ENCODE results near the gene MRPS23. TPM values are rescaled to one million over a fixed set of nuclear protein-coding genes. Genes with fewer than 3 reads are reported as not detected.

Gene MRPS23
- total and polyA plus RNA-seq, 2 donors (not counting 1 experiment from before 2014, with no cell fraction given) = 27.9 to 40.0 TPM

- Histone ChIP-seq H3K9me3 (ENCODE audit: control insufficient read depth, insufficient read depth, low read depth, low read length) (no peaks in the 10 kb centered on the region), H4K20me1 (ENCODE audit: control insufficient read depth, extremely low read depth, insufficient read depth, low read length) (no peaks in the 10 kb centered on the region), H3K4me2 (ENCODE audit: extremely low read depth, insufficient read depth, low read length) (no peak overlapping the region), H3K27ac (ENCODE audit: insufficient read depth, low read length) (no peak overlapping the region), H2AFZ (ENCODE audit: low read length) (no peak overlapping the region), H3K4me3 (replicated peaks in 1 of 4; ENCODE audit: control extremely low read depth in 1 of 4, insufficient read depth in 1 of 4, low read depth in 3 of 4, low read length in 4 of 4) (no peak overlapping the region), H3K79me2 (ENCODE audit: control insufficient read depth, insufficient read depth, low read length) (no peaks in the 10 kb centered on the region), H3K4me1 (ENCODE audit: control insufficient read depth, extremely low read depth, insufficient read depth, low read length) (no peaks in the 10 kb centered on the region), H3K27me3 (ENCODE audit: control insufficient read depth, insufficient read depth, low read length) (peaks cover 12% of the 10 kb centered on the region), H3K9ac (ENCODE audit: insufficient read depth, low read length) (no peak overlapping the region), H3K36me3 (ENCODE audit: control insufficient read depth, insufficient read depth, low read length) (no peaks in the 10 kb centered on the region)
- no peak for TF ChIP-seq EZH2 (IDR thresholded peaks at IDR 0.05; ENCODE audit: low read length, missing control alignments)
- TF ChIP-seq, protein P1, sequence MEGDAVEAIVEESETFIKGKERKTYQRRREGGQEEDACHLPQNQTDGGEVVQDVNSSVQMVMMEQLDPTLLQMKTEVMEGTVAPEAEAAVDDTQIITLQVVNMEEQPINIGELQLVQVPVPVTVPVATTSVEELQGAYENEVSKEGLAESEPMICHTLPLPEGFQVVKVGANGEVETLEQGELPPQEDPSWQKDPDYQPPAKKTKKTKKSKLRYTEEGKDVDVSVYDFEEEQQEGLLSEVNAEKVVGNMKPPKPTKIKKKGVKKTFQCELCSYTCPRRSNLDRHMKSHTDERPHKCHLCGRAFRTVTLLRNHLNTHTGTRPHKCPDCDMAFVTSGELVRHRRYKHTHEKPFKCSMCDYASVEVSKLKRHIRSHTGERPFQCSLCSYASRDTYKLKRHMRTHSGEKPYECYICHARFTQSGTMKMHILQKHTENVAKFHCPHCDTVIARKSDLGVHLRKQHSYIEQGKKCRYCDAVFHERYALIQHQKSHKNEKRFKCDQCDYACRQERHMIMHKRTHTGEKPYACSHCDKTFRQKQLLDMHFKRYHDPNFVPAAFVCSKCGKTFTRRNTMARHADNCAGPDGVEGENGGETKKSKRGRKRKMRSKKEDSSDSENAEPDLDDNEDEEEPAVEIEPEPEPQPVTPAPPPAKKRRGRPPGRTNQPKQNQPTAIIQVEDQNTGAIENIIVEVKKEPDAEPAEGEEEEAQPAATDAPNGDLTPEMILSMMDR (conservative IDR thresholded peaks at IDR 0.05 in 1 of 2, IDR thresholded peaks at IDR 0.05 in 1 of 2; ENCODE audit: low read depth in 1 of 2, low read length in 2 of 2) = no peak
- DNase-seq (ENCODE audit: low read depth in 2 of 2) = no peak
Observed at GRCh38 chr17:57808882-57809281, 41.0 kb downstream of the MRPS23 start.

- Histone ChIP-seq H3K27me3 (ENCODE audit: control insufficient read depth, insufficient read depth, low read length) (peaks cover 12% of the 10 kb centered on the region), H3K27ac (ENCODE audit: insufficient read depth, low read length) (no peak overlapping the region), H3K36me3 (ENCODE audit: control insufficient read depth, insufficient read depth, low read length) (no peaks in the 10 kb centered on the region), H3K9me3 (ENCODE audit: control insufficient read depth, insufficient read depth, low read depth, low read length) (no peaks in the 10 kb centered on the region), H3K4me1 (ENCODE audit: control insufficient read depth, extremely low read depth, insufficient read depth, low read length) (no peaks in the 10 kb centered on the region), H3K4me3 (replicated peaks in 1 of 4; ENCODE audit: control extremely low read depth in 1 of 4, insufficient read depth in 1 of 4, low read depth in 3 of 4, low read length in 4 of 4) (no peak overlapping the region), H4K20me1 (ENCODE audit: control insufficient read depth, extremely low read depth, insufficient read depth, low read length) (no peaks in the 10 kb centered on the region), H3K4me2 (ENCODE audit: extremely low read depth, insufficient read depth, low read length) (no peak overlapping the region), H3K9ac (ENCODE audit: insufficient read depth, low read length) (no peak overlapping the region), H3K79me2 (ENCODE audit: control insufficient read depth, insufficient read depth, low read length) (no peaks in the 10 kb centered on the region), H2AFZ (ENCODE audit: low read length) (no peak overlapping the region)
- TF ChIP-seq, protein P1 (conservative IDR thresholded peaks at IDR 0.05 in 1 of 2, IDR thresholded peaks at IDR 0.05 in 1 of 2; ENCODE audit: low read depth in 1 of 2, low read length in 2 of 2) = no peak
- TF ChIP-seq EZH2 (IDR thresholded peaks at IDR 0.05; ENCODE audit: low read length, missing control alignments) = no peak
- DNase-seq (ENCODE audit: low read depth in 2 of 2) = no peak
Observed at GRCh38 chr17:57806167-57806830, 43.5 kb downstream of the MRPS23 start.

GRCh38 chr17:57803021-57803420 lies 46.8 kb downstream of the MRPS23 start:
- Histone ChIP-seq H3K36me3 (ENCODE audit: control insufficient read depth, insufficient read depth, low read length) (no peaks in the 10 kb centered on the region), H3K9me3 (ENCODE audit: control insufficient read depth, insufficient read depth, low read depth, low read length) (no peaks in the 10 kb centered on the region), H3K4me2 (ENCODE audit: extremely low read depth, insufficient read depth, low read length) (no peak overlapping the region), H3K27me3 (ENCODE audit: control insufficient read depth, insufficient read depth, low read length) (peaks cover 5% of the 10 kb centered on the region), H4K20me1 (ENCODE audit: control insufficient read depth, extremely low read depth, insufficient read depth, low read length) (no peaks in the 10 kb centered on the region), H2AFZ (ENCODE audit: low read length) (no peak overlapping the region), H3K27ac (ENCODE audit: insufficient read depth, low read length) (no peak overlapping the region), H3K4me3 (replicated peaks in 1 of 4; ENCODE audit: control extremely low read depth in 1 of 4, insufficient read depth in 1 of 4, low read depth in 3 of 4, low read length in 4 of 4) (no peak overlapping the region), H3K4me1 (ENCODE audit: control insufficient read depth, extremely low read depth, insufficient read depth, low read length) (no peaks in the 10 kb centered on the region), H3K9ac (ENCODE audit: insufficient read depth, low read length) (no peak overlapping the region), H3K79me2 (ENCODE audit: control insufficient read depth, insufficient read depth, low read length) (no peaks in the 10 kb centered on the region)
- no peak for DNase-seq (ENCODE audit: low read depth in 2 of 2)
- TF ChIP-seq, protein P1 (conservative IDR thresholded peaks at IDR 0.05 in 1 of 2, IDR thresholded peaks at IDR 0.05 in 1 of 2; ENCODE audit: low read depth in 1 of 2, low read length in 2 of 2) = no peak
- TF ChIP-seq EZH2 (IDR thresholded peaks at IDR 0.05; ENCODE audit: low read length, missing control alignments) = no peak

Measured in fibroblast of lung (primary cell).